ENCODE results near the gene LDLRAP1.

- no peak for TF ChIP-seq CTCF (conservative IDR thresholded peaks at IDR 0.05 in 1 of 2, IDR thresholded peaks at IDR 0.05 in 1 of 2; ENCODE audit: low read depth in 1 of 2, low read length in 2 of 2)
- no peak for TF ChIP-seq EZH2 (IDR thresholded peaks at IDR 0.05; ENCODE audit: low read length, missing control alignments)
Observed at GRCh38 chr1:25580927-25581326, 37.5 kb downstream of the LDLRAP1 start.

All from fibroblast of lung (primary cell).